Non-pigmented ciliary epithelial cell (primary cell): ENCODE data around the gene CCT6B.
A peak's percentile ranks its signal among the peaks of the same experiment; 100 is the strongest.
"Not testable (repeated sequence)": the region's sequence is repeated elsewhere in the genome, so short reads cannot be mapped to it uniquely, and the experiment has no call there.

Experiments used
- DNase-seq: peaks from one replicate; pipeline ENCODE4 v3.0.0-alpha.2; 2010; ENCODE audit warnings: low read depth

The CCT6B gene, protein sequence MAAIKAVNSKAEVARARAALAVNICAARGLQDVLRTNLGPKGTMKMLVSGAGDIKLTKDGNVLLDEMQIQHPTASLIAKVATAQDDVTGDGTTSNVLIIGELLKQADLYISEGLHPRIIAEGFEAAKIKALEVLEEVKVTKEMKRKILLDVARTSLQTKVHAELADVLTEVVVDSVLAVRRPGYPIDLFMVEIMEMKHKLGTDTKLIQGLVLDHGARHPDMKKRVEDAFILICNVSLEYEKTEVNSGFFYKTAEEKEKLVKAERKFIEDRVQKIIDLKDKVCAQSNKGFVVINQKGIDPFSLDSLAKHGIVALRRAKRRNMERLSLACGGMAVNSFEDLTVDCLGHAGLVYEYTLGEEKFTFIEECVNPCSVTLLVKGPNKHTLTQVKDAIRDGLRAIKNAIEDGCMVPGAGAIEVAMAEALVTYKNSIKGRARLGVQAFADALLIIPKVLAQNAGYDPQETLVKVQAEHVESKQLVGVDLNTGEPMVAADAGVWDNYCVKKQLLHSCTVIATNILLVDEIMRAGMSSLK

DNA sequence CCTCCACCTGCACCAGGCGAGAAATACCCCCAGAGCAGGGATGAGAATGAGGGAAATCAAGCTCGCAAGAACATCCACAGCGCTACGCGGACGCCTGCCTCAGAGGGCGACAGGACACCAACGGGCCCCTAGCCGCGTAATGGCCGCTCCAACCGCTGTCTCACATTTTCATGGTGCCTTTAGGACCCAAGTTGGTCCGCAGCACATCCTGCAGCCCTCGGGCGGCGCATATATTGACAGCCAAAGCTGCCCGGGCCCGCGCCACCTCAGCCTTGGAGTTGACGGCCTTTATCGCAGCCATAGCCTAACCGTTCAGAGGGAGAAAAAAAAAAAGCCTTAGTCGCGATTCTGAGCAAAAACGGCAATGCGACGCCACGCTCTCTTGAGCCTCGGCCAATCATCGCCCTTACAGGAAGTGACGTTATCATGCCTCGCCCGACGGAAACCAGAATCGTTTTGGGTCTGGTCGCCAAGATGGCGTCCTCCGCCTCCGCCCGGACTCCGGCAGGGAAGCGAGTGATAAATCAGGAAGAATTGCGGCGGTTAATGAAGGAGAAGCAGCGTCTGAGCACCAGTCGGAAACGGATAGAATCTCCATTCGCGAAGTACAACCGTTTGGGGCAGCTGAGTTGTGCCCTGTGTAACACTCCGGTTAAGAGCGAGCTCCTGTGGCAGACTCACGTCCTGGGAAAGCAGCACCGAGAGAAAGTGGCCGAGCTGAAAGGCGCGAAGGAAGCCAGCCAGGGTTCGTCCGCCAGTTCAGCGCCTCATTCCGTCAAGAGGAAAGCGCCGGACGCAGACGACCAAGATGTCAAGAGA is at the start of gene CCT6B, which contains the start of gene ZNF830:
TSS of gene CCT6B (minus strand) at position 368 of the 819 bp plus-strand sequence. CDS start at position 301, 67 bp downstream.
TSS of gene ZNF830 (plus strand) at position 448 of the 819 bp plus-strand sequence. CDS start at position 475, 27 bp downstream.
- peak; percentile 78 for DNase-seq

DNA sequence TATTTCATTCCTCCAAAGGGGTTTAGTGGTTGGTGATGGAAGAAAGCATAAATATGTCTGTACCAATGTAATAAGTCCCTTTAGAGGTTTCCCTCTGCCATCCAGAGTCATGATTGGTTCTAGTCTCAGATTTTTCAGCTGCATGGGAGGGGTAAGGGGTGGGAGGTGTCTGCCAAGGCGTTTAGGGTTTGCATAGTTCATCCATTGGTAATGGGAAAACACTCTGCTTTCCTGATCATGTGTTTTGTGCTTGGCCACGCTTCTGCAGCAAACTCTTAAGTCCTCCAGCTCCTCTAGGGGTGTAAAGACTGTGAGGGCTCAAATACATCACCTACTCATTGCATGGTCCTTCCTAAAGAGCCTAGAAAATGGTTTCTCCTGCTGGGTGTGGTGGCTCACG is 48.8 kb upstream of the CCT6B start:
- DNase-seq, result no peak

DNA sequence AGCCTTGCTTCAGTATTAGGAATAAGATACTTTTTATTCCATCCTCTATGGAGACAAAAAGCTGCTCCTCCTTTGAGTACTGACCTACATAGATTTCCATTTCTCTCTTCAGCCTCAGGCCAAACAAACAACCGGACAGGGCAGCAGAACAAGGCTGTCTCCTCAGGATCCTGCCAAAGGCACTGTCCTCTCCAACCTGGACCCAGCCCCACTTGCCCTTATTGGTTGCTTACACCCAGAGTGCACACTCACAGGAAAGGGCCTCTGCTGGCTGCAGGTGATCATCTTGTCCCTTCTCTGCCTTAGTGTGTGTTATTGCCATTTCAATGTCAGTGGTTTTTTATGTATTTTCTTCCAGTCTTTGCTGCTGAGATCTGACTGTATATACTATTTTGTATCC is 45.7 kb upstream of the CCT6B start:
- DNase-seq, result no peak

DNA sequence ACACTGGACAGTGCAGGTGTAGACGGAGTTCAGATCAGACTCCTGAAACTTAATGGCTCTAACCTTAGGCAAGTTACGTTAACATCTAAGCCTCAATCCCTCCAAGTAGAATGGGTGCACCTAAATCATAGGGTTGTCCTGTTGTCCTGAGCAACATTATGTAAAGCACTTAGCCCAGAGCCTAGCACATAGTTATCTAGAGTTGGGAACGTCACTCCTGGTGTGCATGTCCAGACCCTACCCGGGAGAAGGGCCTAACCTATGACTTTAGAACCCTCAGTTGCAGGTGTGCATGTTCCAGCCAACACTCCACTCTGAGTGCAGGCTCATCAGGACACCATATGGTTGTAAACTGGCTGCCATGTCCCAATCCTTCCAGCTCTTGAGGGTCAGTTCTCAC is 45.1 kb upstream of the CCT6B start:
- no peak for DNase-seq

DNA sequence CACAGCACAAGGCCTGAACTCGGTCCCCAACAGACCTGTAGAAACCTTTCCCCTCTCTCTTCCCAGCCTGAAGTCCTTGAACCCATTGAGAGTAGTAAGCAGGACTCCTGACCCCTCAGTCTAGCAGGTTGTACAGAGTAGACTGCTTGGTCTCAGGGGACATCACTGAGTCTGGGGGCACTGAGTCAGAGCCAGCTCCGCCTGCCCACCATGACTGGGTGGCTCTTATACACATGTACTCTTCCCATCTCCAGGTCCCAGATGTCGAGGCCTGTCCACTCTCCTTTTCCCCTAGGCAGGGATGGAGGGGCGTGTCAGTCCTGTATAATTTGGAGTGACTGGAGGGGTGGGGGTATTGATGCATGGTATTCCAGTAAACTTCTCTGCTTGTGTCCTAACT is 42.5 kb upstream of the CCT6B start:
- no peak for DNase-seq

DNA sequence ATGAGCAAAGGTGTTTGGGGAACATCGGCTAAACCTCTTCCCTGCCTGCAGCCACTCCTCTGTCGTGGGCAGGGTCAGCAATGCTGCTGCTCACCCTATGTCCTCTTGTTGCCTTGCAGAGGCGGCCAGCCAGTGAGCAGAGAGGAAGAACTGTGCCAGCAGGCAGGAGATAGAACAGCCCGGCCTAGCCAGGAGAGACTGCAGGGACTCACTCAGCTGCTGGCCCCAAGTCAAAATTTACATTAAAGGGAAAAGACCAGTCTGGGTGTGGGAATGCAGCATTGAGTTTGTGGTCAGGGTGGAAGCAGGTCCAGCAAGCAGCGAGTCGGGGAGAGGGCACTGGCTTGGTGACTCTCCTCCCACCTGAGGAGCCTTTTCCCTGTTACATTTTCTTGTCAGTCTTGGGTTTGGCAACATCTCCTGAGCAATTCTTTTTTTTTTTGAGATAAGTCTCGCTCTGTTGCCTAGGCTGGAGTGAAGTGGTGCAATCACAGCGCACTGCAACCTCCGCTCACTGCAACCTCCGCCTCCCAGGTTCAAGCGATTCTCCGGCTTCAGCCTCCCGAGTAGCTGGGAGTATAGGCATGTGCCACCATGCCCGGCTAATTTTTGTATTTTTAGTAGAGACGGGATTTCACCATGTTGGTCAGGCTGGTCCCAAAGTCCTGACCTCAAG is 41.8 kb upstream of the CCT6B start:
- DNase-seq, result no peak

DNA sequence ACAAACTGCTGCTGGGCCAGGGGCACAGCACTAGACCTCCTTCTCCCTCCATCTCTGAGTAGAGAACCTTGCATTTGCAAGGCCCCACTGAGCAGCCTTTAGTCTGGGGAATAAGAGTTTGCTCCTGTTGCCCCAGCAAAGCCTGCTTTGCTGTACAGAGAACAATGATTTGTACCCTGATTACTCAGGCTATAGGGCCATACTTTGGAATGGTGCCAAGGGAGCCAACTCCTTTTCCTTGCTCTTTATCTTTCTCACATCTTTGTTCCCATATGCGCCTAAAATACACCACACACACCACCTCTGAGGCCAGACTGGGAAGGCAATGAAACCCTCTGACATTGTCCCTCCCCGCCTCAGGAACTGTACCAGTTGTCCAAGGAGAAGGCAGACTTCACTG is 40.3 kb upstream of the CCT6B start:
- DNase-seq, result no peak

DNA sequence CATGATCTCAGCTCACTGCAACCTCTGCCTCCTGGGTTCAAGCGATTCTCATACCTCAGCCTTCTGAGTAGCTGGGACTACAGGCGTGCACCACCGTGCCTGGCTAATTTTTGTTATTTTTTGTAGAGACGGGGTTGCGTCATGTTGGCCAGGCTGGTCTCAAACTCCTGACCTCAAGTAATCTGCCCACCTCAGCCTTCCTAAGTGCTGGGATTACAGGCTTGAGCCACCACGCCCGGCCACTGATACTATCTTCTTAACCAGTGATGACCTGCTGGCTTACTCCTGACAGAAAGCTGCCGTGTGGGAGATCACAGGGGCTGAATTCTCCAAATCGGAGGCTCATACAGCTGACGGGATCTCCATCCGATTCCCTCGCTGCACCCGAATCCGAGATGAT is 39.7 kb upstream of the CCT6B start:
- not testable (repeated sequence) for DNase-seq

DNA sequence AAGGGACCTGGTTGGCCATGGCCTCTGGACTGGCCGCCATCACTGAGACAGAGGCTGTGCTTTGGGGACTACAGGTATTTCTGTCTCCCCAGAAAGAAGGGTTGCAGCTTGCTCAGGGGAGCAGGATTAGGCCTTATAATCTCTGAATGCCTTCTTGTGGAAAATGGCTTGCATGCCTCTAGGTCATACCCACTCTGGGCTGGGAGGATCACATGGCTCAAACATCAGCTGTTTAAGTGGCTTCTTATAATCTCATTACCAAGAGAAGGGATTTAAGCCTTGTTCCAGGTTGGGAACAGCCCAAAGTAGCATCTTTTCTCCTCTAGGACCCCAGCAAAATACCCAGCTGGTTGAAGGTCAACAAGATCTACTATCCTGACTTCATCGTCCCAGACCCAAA is 38.2 kb upstream of the CCT6B start:
- no peak for DNase-seq

DNA sequence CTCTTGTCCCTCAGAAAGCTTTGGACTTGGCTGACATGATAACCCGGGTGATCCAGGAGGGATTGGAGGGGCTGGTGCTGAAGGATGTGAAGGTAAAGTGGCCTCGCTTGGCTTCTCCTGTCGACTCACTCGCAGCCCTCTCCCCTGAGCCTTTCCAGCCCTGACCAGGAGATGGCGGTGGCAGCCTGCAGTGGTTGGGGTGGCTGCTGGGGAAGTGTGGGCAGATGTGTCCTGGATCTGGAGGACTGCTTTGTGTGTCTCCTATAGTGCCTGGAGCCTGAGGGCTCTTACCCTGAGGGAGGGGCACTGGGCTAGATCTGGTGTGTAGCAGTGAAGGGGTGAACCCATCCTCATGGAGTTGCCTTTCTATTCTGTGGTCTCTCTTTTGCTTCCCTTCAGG is 36.9 kb upstream of the CCT6B start:
- DNase-seq, result no peak

DNA sequence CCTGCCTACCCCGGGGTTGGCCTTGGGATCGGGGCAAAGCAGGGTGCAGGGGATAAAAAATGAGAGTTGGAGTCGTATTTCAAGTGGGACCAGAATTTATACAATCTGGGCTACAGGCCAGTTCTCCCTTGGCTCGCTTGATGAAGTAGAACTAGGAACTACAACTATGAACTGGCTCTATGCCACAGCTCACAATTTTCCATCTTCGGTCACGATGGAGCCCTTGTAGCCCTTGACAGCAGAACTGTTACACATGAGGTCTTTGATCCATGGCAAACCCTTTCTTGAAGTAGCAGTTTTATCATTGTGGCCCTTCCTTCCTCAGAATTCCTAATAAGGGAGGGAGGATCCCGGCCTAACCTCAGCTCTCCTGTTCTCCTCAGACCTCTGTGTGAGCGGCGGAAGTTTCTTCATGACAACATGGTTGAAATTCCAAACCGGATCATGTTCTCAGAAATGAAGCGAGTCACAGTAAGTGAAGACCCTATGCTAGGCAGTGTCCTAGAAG is 36.1 kb upstream of the CCT6B start:
- DNase-seq, result peak; percentile 55

DNA sequence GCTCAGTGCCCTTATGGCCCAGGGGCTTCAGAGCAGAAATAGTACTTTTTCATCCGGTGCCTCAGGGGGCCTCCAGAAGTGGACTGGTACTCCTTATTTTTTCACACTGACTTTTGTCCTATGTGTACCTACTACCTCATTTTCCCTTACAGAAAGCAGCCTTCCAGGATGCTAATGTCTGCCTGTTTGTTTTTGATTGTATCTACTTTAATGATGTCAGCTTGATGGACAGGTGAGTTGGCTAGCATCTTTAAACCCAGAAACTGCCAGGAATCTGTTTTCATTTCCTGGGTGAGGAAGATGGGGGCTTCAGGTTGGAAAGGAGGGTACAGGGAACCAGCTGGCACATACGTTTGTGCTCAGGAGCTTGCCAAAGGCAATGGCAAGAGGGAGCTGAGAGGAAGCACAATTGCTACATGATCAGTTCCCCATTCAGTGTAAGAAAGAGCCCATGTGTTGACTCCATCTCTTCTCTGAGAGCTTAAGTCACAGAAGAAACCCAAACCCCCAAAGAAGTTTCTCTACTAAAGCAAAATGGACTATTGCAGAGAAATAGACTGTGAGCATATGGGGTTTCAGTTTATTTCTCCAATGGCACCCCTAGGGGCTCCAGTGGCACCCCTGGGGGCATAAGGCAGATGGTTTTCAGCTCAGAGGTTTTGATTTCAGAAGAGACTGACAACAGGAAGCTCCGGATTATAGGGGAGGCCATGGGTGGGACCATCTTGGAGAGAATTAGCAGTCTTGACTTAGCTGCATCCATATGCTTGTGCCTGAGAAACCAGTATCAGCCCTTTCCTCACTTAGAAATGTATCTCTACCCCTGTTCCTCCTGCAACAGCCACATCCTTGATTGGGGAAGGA is 35.4 kb upstream of the CCT6B start:
- DNase-seq, result no peak

DNA sequence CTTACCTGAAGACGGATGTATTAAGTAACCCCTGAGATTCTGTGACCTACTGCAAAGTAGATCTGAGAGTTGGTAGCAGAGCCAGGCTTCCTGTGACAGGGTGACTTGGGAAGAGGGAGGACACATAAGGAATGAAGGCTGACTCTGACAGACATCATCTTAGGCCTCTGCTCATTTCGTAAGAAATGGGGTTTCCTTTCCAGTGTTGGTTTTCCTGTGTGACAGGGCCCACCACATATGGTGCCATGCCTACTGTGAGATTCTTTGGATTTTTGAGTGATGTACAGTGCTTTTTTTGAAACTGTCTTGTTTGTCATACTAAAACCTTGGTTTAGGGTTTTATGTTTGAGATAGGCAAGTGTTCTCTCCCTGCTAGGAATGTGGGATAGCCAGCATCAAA is 31.8 kb upstream of the CCT6B start:
- no peak for DNase-seq

DNA sequence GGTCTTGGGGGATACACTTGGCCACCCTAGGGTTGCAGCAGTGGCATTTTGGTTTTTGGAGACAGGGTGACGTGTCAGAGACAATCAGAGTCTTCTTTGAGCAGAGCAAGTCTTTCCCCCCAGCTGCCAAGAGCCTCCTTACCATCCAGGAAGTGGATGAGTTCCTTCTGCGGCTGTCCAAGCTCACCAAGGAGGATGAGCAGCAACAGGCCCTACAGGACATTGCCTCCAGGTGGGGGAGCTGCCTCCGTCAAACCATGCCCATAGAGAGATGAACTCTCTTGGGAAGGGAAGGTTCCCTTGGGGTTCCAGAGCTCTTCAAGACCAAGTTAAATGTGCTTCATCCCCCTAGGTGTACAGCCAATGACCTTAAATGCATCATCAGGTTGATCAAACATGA is 30.3 kb upstream of the CCT6B start:
- no peak for DNase-seq

DNA sequence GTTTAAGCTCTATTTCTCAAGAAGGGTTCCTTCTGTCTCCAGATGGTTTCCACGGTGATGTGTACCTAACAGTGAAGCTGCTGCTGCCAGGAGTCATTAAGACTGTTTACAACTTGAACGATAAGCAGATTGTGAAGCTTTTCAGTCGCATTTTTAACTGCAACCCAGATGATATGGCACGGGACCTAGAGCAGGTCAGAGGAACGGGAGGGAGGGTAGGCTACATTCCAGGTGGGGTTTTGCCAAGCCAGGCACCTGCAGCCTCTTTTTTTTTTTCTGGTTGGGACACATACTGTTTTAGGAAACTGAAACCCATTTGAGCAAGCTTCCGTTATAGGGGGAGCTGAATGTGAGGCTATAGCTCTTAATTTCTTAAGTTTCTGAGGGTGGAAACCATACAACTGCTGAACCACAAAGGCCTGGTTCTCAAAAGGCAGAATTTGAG is 29.7 kb upstream of the CCT6B start:
- no peak for DNase-seq

DNA sequence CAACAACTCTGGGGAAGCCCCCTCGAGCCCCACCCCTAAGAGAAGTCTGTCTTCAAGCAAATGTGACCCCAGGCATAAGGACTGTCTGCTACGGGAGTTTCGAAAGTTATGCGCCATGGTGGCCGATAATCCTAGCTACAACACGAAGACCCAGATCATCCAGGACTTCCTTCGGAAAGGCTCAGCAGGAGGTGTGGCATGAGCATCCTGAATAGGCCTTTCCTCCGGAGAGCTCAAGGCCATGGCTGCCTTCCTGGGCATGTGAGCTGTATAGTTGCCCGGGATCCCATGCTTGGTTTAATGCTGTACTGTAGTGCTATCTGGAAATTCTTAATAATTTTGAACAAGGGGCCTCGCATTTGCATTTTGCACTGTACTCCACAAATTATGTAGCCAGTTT is 28.2 kb upstream of the CCT6B start:
- DNase-seq, result no peak

DNA sequence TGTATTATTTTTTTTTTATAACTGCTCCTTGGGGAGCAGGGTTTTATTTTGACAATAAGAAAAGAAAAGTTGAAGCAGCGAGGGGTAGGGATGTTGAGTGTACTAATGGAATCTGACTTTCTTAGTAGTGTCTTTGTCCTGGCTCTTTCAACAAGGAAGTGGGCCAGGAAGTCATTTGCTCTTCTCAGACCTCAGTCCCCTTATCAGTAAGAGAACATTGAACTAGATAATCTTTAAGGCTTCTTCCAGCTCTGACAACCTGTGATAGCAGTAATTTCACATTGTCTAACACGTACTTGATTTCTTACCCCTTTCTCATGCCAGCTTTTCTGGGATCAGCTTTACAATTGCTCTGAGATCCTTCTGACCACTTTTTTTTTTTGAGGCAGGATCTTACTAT is 27.4 kb upstream of the CCT6B start:
- no peak for DNase-seq

DNA sequence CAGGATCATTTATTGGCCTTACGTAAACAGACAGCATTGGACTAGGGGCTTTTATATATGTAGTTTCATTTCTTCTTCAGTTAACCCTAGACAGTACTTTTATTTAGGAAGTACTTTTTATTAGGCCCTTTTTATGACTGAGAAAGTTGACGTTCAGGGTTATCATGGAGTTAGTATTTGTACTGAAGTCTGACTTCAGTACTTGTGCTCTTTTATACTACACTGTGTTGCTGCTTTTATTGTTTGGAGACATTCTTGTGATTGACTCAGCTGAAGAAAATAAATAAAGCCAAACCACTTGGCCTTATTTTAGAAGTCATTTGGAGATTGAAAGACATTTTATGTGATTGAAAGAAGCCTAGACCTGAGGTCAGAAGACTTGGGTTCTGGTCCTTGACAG is 26.0 kb upstream of the CCT6B start:
- no peak for DNase-seq

DNA sequence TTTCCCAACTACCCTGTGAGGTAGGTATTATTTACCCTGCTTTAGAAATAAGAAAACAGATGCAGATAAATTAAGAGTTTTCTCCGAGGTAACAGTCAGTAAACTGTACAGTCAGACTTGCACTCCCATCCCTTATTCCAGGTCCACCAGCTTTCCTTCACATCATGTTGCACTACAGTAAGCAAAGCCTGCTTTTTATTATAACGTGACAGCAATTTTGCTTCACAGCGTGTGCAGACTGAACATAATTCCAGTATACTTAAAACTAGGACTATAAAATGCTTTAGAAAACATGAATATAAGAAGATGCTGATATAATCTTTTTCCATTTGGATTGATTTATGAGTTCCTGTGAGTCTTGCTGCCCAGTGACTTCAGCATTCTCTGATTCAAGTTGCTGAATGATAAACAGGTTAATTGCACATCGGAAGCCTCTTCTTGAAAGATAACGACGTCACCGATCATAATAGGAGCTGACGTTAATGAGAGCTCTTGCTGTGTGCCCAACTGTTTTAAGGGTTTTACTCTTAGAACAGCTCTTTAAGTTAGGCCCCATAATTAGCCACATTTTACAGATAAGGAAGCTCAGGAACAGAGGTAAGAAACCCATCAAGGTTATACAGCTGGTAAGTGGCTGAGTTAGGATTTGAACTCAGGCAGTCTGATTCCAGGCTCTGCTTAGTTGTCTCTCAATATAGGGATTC is 20.4 kb upstream of the CCT6B start:
- no peak for DNase-seq
